Liver (tissue), 9 donors: ENCODE results near the gene FA2H. TPM values are rescaled to one million over a fixed set of nuclear protein-coding genes. Genes with fewer than 3 reads are reported as not detected.

Source experiments
- DNase-seq: peaks from one replicate; pipeline ENCODE4 v3.0.0-alpha.2; 2017; ENCODE audit warnings: low spot score
- H3K27ac ChIP-seq, 2 donors: one replicate each; pipeline ENCODE4 v1.7.0; 2013; ENCODE audit warnings: inconsistent platforms in 2 of 2, low read length in 2 of 2, control low read depth in 1 of 2, low read depth in 1 of 2, mild to moderate bottlenecking in 1 of 2
- H3K27me3 ChIP-seq, 4 donors: one replicate each; pipeline versions ENCODE4 v1.6.1 to v1.7.0; 2013; ENCODE audit warnings: low read length in 3 of 4, inconsistent platforms in 1 of 4, mild to moderate bottlenecking in 1 of 4, moderate library complexity in 1 of 4; ENCODE audit not compliant: control insufficient read depth in 4 of 4, insufficient read depth in 4 of 4
- H3K36me3 ChIP-seq, 4 donors: one replicate each; pipeline versions ENCODE4 v1.6.1 to v1.7.0; 2013; ENCODE audit warnings: low read length in 3 of 4, mild to moderate bottlenecking in 3 of 4, low read depth in 1 of 4, moderate library complexity in 1 of 4; ENCODE audit not compliant: control insufficient read depth in 4 of 4, insufficient read depth in 3 of 4
- H3K4me1 ChIP-seq, 4 donors: one replicate each; pipeline versions ENCODE4 v1.6.1 to v1.7.0; 2013; ENCODE audit warnings: low read length in 3 of 4, mild to moderate bottlenecking in 3 of 4, moderate library complexity in 1 of 4; ENCODE audit not compliant: control insufficient read depth in 4 of 4, insufficient read depth in 4 of 4
- H3K4me3 ChIP-seq, 3 donors: one replicate each; pipeline versions ENCODE4 v1.6.1 to v1.7.0; 2013; ENCODE audit warnings: low read length in 3 of 3, control low read depth in 1 of 3, low read depth in 1 of 3, mild to moderate bottlenecking in 1 of 3
- H3K9ac ChIP-seq, 2 donors: one replicate each; pipeline ENCODE4 v1.7.0; 2013; ENCODE audit warnings: low read length in 2 of 2, mild to moderate bottlenecking in 2 of 2, moderate library complexity in 2 of 2, control low read depth in 1 of 2, low read depth in 1 of 2
- H3K9me3 ChIP-seq, 4 donors: one replicate each; pipeline versions ENCODE4 v1.6.1 to v1.7.0; 2013; ENCODE audit warnings: low read length in 3 of 4; ENCODE audit not compliant: control insufficient read depth in 4 of 4
- ATF3 ChIP-seq: IDR thresholded peaks from 2 replicates; pipeline ENCODE4 v1.6.1; 2016; ENCODE audit warnings: antibody characterized with exemption
- CTCF ChIP-seq: fragments of 150-350 bp; IDR thresholded peaks from 2 replicates; pipeline ENCODE4 v1.5.1; 2017; ENCODE audit warnings: improper control_type of control experiment, low read depth, low read length; ENCODE audit not compliant: missing input control
- EGR1 ChIP-seq, 2 donors: IDR thresholded peaks; 2 replicates each; pipeline ENCODE4 v1.6.1; 2016 to 2018; ENCODE audit warnings: antibody characterized with exemption in 2 of 2, low read depth in 2 of 2
- FOXA1 ChIP-seq: IDR thresholded peaks from 2 replicates; pipeline ENCODE4 v1.6.1; 2016; ENCODE audit warnings: antibody characterized with exemption
- FOXA2 ChIP-seq: IDR thresholded peaks from 2 replicates; pipeline ENCODE4 v1.6.1; 2016; ENCODE audit warnings: antibody characterized with exemption
- GABPA ChIP-seq, 2 donors: IDR thresholded peaks in 1 of 2; conservative IDR thresholded peaks in 1 of 2; 2 replicates each; pipeline ENCODE4 v1.6.1; 2016; ENCODE audit warnings: antibody characterized with exemption in 2 of 2, mild to moderate bottlenecking in 1 of 2, moderate library complexity in 1 of 2
- HNF4A ChIP-seq, 2 donors: conservative IDR thresholded peaks; 2 replicates each; pipeline ENCODE4 v1.6.1; 2016; ENCODE audit warnings: antibody characterized with exemption in 2 of 2, mild to moderate bottlenecking in 2 of 2
- HNF4G ChIP-seq: IDR thresholded peaks from 2 replicates; pipeline ENCODE4 v1.6.1; 2016; ENCODE audit warnings: antibody characterized with exemption
- JUND ChIP-seq, 2 donors: IDR thresholded peaks; 2 replicates each; pipeline ENCODE4 v1.6.1; 2016; ENCODE audit warnings: antibody characterized with exemption in 2 of 2
- NR2F2 ChIP-seq: IDR thresholded peaks from 2 replicates; pipeline ENCODE4 v1.6.1; 2016; ENCODE audit warnings: antibody characterized with exemption
- RAD21 ChIP-seq, 2 donors: IDR thresholded peaks; 2 replicates each; pipeline ENCODE4 v1.6.1; 2016; ENCODE audit warnings: antibody characterized with exemption in 2 of 2, mild to moderate bottlenecking in 2 of 2
- RXRA ChIP-seq, 2 donors: IDR thresholded peaks; 2 replicates each; pipeline ENCODE4 v1.6.1; 2017 to 2018; ENCODE audit warnings: antibody characterized with exemption in 2 of 2, mild to moderate bottlenecking in 1 of 2
- SP1 ChIP-seq: IDR thresholded peaks from 2 replicates; pipeline ENCODE4 v1.6.1; 2018; ENCODE audit warnings: antibody characterized with exemption, mild to moderate bottlenecking
- TAF1 ChIP-seq: conservative IDR thresholded peaks from 2 replicates; pipeline ENCODE4 v1.6.1; 2016; ENCODE audit warnings: antibody characterized with exemption, mild to moderate bottlenecking
- YY1 ChIP-seq: IDR thresholded peaks from 2 replicates; pipeline ENCODE4 v1.6.1; 2016; ENCODE audit warnings: antibody characterized with exemption, mild to moderate bottlenecking
- WGBS: extraction: QIAGEN DNeasy Blood & Tissue Kit; methylation state at CpG from one replicate; pipeline ENCODE4 v1.1.7; 2013; 5-methylcytosine and 5-hydroxymethylcytosine counted together
- polyA plus RNA-seq, 2 donors: library from polyadenylated mRNA; stranded (reverse) in 1 of 2; unstranded in 1 of 2; fragments of 200-250 nt in 1 of 2; fragments of >200 nt in 1 of 2; fragmentation: Nextera tagmentation in 1 of 2; extraction: Ambion mirVana in 1 of 2; gene quantifications; one replicate each; pipeline versions ENCODE4 v1.2.1 to v1.2.3, GENCODE V29; 2013 to 2015
- total RNA-seq, 2 donors: library from RNA; depleted of rRNA; stranded (reverse); fragments of >200 nt; gene quantifications; one replicate each; pipeline ENCODE4 v1.2.3, GENCODE V29; 2014
- TF ChIP-seq, protein P1 (sequence below): IDR thresholded peaks from 2 replicates; pipeline ENCODE4 v1.6.1; 2016; ENCODE audit warnings: antibody characterized with exemption
- TF ChIP-seq, protein P2 (sequence below): IDR thresholded peaks from 2 replicates; pipeline ENCODE4 v1.6.1; 2016; ENCODE audit warnings: antibody characterized with exemption
- TF ChIP-seq, protein P3 (sequence below): IDR thresholded peaks from 2 replicates; pipeline ENCODE4 v1.6.1; 2016; ENCODE audit warnings: antibody characterized with exemption, mild to moderate bottlenecking
- donor health status: healthy.
- donor health status: healthy.
- donor health status: healthy.
- donor health status: healthy.
- donor health status: healthy.

The FA2H gene
- total and polyA plus RNA-seq, 4 donors: 0.02 to 0.17 (median 0.14) TPM; not detected in 1

DNA sequence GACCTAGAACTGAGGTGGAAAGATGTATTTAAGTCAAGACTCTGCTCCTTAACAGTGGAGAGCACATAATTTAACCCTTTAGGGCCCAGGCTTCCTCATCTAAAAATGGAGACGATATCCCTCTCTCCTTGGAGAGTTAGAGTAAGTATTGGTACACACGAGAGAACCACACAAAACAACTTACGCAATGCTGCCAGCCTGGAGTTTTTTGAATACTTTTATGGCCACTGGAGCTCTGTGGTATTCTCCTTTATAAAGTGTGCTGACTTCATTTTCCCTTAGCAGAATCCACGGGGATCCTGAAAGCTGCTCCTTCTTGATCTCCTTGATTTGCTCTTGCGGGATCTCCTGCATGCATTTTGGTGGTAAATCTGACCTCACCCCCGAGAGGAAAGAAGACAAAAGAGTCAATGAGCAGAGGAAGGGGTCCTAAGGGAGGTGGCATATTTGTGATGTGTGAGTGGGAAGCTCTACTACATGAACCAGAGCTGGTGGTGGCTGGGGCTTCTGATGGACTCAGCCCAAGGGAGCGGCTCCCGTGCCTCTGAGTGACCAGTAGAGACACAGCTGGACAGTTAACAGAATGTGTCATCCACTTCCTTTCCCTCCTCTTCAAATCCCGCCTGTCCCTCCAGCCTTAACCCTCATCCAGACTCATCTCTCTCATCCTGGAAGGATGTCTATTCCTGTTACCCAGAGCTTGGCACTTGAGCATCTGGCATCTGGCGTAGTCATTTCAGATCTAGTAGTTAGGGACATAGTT is 83.3 kb downstream of the FA2H start:
- no peak overlapping the region for H3K4me3 ChIP-seq
- TF ChIP-seq CTCF: no peak
- TF ChIP-seq YY1: no peak
- no peak for TF ChIP-seq HNF4G
- TF ChIP-seq FOXA1: no peak
- no peak for TF ChIP-seq SP1
- no peak for TF ChIP-seq FOXA2
- TF ChIP-seq EGR1 (IDR thresholded peaks at IDR 0.05; ENCODE audit: low read depth in 2 of 2): no peak
- TF ChIP-seq JUND (IDR thresholded peaks at IDR 0.05): no peak
- no peak for TF ChIP-seq RAD21 (IDR thresholded peaks at IDR 0.05)
- TF ChIP-seq, protein P1, sequence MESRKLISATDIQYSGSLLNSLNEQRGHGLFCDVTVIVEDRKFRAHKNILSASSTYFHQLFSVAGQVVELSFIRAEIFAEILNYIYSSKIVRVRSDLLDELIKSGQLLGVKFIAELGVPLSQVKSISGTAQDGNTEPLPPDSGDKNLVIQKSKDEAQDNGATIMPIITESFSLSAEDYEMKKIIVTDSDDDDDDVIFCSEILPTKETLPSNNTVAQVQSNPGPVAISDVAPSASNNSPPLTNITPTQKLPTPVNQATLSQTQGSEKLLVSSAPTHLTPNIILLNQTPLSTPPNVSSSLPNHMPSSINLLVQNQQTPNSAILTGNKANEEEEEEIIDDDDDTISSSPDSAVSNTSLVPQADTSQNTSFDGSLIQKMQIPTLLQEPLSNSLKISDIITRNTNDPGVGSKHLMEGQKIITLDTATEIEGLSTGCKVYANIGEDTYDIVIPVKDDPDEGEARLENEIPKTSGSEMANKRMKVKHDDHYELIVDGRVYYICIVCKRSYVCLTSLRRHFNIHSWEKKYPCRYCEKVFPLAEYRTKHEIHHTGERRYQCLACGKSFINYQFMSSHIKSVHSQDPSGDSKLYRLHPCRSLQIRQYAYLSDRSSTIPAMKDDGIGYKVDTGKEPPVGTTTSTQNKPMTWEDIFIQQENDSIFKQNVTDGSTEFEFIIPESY: no peak
- TF ChIP-seq ATF3: no peak
- TF ChIP-seq GABPA (IDR thresholded peaks at IDR 0.05 in 1 of 2, conservative IDR thresholded peaks at IDR 0.05 in 1 of 2): no peak
- TF ChIP-seq HNF4A (conservative IDR thresholded peaks at IDR 0.05): no peak
- TF ChIP-seq, protein P2, sequence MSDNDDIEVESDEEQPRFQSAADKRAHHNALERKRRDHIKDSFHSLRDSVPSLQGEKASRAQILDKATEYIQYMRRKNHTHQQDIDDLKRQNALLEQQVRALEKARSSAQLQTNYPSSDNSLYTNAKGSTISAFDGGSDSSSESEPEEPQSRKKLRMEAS: no peak
- TF ChIP-seq, protein P3, sequence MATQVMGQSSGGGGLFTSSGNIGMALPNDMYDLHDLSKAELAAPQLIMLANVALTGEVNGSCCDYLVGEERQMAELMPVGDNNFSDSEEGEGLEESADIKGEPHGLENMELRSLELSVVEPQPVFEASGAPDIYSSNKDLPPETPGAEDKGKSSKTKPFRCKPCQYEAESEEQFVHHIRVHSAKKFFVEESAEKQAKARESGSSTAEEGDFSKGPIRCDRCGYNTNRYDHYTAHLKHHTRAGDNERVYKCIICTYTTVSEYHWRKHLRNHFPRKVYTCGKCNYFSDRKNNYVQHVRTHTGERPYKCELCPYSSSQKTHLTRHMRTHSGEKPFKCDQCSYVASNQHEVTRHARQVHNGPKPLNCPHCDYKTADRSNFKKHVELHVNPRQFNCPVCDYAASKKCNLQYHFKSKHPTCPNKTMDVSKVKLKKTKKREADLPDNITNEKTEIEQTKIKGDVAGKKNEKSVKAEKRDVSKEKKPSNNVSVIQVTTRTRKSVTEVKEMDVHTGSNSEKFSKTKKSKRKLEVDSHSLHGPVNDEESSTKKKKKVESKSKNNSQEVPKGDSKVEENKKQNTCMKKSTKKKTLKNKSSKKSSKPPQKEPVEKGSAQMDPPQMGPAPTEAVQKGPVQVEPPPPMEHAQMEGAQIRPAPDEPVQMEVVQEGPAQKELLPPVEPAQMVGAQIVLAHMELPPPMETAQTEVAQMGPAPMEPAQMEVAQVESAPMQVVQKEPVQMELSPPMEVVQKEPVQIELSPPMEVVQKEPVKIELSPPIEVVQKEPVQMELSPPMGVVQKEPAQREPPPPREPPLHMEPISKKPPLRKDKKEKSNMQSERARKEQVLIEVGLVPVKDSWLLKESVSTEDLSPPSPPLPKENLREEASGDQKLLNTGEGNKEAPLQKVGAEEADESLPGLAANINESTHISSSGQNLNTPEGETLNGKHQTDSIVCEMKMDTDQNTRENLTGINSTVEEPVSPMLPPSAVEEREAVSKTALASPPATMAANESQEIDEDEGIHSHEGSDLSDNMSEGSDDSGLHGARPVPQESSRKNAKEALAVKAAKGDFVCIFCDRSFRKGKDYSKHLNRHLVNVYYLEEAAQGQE: no peak
- TF ChIP-seq TAF1: no peak
- TF ChIP-seq NR2F2: no peak
- no peak for TF ChIP-seq RXRA (IDR thresholded peaks at IDR 0.05)
- 87% methylated on average over 10 of the region's 10 CpGs for WGBS
- H3K27ac ChIP-seq: no peak overlapping the region
- no peaks in the 10 kb centered on the region for H3K9me3 ChIP-seq
- no peaks in the 10 kb centered on the region for H3K27me3 ChIP-seq
- H3K9ac ChIP-seq: no peak overlapping the region
- no peaks in the 10 kb centered on the region for H3K4me1 ChIP-seq
- H3K36me3 ChIP-seq: peaks cover 0 to 22% (median 15%) of the 10 kb centered on the region in 4 donors
- DNase-seq: no peak
